WERI-Rb-1 (cell line): ENCODE measurements around the gene IGDCC3.
A peak's percentile ranks its signal among the peaks of the same experiment; 100 is the strongest.

Experiments used
- DNase-seq: peaks from one replicate; pipeline ENCODE4 v3.0.0-alpha.2; 2020
- H3K27ac ChIP-seq: fragments of 250-450 bp; sonication (Bioruptor Pico); 2 replicates; pipeline ENCODE4 v1.5.1; 2020; ENCODE audit warnings: mild to moderate bottlenecking, moderate library complexity
- H3K27me3 ChIP-seq: fragments of 250-450 bp; sonication (Bioruptor Pico); 2 replicates; pipeline ENCODE4 v1.5.1; 2021; ENCODE audit warnings: mild to moderate bottlenecking, low read depth, moderate library complexity; ENCODE audit not compliant: insufficient read depth, severe bottlenecking
- H3K36me3 ChIP-seq: fragments of 250-450 bp; sonication (Bioruptor Pico); 2 replicates; pipeline ENCODE4 v1.5.1; 2020; ENCODE audit warnings: mild to moderate bottlenecking, moderate library complexity
- H3K4me3 ChIP-seq: 2 replicates; pipeline ENCODE4 v1.5.1; 2011; ENCODE audit warnings: low read depth, mild to moderate bottlenecking, control low read depth, low read length
- H3K9me3 ChIP-seq: fragments of 250-450 bp; sonication (Bioruptor Pico); 2 replicates; pipeline ENCODE4 v1.5.1; 2021; ENCODE audit warnings: mild to moderate bottlenecking, moderate library complexity; ENCODE audit not compliant: severe bottlenecking
- TF ChIP-seq, protein P1 (sequence below): IDR thresholded peaks from 2 replicates; pipeline ENCODE4 v1.5.1; 2011; ENCODE audit warnings: low read depth, mild to moderate bottlenecking, control low read depth, inconsistent platforms, low read length

IGDCC3 gene

DNA sequence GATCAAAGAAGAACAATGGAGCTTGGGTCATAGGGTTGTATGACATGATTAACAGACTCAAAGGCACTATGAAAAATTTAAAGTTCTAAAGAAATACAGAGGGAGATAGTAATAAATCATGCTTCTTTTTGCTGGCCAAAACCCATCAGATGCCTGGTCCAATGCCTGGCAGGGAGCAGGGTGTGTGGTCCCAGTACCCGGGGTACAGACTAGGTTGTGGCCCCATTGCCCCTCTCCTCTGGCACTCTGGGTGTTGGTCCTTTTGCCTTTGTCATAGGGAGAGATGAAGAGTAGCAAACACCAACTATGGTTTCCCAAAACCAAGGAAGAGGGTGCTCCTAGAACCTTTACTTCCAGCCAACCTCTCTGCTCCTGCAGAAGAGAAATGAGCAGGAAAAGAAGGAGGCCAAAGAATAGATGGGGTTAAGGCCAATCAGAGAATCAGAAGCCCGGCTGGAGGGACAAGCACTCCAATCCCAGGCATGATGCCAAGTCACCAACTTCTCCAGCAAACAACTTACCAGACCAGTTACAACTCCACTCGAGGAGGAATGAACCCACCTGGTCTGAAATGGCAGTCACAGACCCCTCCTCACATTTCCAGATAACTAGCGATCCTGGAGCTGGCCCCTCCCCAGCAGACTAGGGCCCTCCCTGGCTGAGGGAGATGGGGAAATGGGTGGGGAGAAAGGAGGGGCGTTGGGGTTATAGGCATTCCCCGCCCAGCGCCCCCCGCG is 1.8 kb downstream of the IGDCC3 start:
- Histone ChIP-seq H3K36me3 (peaks cover 8% of the 10 kb centered on the region), H3K27me3 (peaks cover 6% of the 10 kb centered on the region)
- TF ChIP-seq, protein P1, sequence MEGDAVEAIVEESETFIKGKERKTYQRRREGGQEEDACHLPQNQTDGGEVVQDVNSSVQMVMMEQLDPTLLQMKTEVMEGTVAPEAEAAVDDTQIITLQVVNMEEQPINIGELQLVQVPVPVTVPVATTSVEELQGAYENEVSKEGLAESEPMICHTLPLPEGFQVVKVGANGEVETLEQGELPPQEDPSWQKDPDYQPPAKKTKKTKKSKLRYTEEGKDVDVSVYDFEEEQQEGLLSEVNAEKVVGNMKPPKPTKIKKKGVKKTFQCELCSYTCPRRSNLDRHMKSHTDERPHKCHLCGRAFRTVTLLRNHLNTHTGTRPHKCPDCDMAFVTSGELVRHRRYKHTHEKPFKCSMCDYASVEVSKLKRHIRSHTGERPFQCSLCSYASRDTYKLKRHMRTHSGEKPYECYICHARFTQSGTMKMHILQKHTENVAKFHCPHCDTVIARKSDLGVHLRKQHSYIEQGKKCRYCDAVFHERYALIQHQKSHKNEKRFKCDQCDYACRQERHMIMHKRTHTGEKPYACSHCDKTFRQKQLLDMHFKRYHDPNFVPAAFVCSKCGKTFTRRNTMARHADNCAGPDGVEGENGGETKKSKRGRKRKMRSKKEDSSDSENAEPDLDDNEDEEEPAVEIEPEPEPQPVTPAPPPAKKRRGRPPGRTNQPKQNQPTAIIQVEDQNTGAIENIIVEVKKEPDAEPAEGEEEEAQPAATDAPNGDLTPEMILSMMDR = no peak

DNA sequence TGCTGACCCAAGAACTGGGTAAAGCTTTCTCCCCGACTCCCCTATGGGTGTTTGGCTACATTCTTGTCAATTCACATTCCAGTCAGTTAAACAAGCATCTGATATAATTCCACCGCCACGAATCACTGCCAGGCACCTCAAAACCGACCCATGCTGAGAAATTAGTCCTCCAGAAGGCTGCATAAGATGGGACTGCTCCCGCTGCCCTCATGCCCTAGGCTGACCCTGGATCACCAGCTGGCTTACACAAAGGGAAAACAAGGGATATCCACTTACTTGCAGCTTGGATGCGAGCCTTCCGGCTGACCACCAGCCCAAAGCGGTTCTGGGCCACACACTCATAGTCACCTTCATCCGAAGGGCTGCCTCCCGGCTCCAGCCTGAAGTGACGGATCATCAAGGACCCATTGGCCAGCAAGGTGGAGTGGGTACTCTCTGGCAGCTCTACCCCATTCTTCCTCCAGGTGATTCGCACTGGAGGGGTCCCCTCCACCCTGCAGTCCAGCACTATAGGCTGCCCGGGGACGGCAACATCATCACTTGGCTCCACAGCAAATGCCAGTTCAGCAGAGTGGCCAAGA is 2.9 kb downstream of the IGDCC3 start:
- TF ChIP-seq, protein P1 = no peak
- Histone ChIP-seq H3K4me3 (no peak overlapping the region), H3K9me3 (no peaks in the 10 kb centered on the region), H3K27ac (no peak overlapping the region), H3K27me3 (peaks cover 6% of the 10 kb centered on the region), H3K36me3 (peaks cover 8% of the 10 kb centered on the region)
- peak; percentile 70 for DNase-seq

More for the DNA sequence above, 1.8 kb downstream of the IGDCC3 start:
- Histone ChIP-seq H3K9me3 (no peaks in the 10 kb centered on the region), H3K27ac (no peak overlapping the region), H3K4me3 (no peak overlapping the region)
- no peak for DNase-seq

DNA sequence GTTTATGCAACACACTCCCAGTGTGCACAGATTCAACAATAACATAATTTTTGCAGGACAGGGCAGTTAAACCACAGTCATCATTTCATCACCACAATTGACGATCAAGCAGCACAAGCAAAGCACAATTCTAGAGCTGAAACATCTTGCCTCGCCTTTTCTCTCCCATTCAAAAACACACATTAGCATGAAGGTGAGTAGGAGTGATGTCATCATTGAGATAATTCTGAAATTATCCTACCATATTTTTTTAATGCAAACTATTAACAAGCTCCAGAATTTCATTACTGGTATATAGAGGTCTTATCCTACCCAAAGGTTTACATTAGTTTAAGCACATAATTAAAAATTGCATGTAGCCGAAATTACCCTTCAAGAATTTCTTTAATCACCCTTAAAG is 3.5 kb downstream of the IGDCC3 start:
- no peak for DNase-seq
- Histone ChIP-seq H3K27ac (no peak overlapping the region), H3K4me3 (no peak overlapping the region), H3K36me3 (peaks cover 8% of the 10 kb centered on the region), H3K9me3 (no peaks in the 10 kb centered on the region), H3K27me3 (peaks cover 6% of the 10 kb centered on the region)
- TF ChIP-seq, protein P1 = no peak

DNA sequence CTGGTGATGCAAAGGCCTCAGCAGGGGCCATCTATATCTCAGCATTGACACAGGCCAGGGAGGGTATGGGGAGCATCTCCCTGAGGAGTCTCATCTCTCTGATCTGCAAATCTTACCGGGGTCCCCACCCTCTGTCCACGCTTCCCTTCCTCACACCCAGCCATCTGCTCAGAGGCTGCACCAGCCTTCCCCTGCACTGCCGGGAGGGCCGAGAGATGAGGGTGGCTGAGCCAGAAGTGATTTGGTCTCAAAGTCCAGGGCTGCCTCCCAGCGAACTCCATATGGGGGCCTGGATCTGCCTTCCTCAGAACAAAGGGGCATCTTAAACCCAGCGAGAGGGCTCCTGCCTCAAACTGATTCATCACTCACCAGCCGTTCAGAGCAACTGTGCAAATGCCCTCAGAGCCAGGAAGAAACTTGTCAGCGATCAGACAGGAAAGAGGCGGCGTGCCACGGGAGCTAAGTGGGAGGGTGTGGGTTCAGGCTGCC is 4.6 kb downstream of the IGDCC3 start:
- Histone ChIP-seq H3K9me3 (no peaks in the 10 kb centered on the region), H3K36me3 (peaks cover 8% of the 10 kb centered on the region), H3K27me3 (peaks cover 6% of the 10 kb centered on the region), H3K4me3 (no peak overlapping the region), H3K27ac (peak overlapping the region; percentile 63)
- peak; percentile 67 for DNase-seq
- TF ChIP-seq, protein P1 = no peak

DNA sequence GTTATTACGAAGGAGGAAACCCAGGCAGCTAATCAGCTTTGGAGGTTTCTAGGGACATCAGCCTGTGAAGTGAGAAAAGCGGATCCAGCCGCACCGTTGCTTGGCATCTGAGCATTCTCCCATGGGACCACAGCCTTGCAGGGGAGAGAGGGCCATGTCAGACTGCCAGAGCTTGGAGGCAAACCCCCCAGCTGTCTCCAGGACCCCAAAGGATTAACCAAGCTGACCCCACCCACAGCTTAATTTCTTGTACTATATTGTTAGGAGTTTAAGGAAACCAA is 5.1 kb downstream of the IGDCC3 start:
- TF ChIP-seq, protein P1 = no peak
- H3K9me3 ChIP-seq = no peaks in the 10 kb centered on the region
- H3K27ac ChIP-seq = peak overlapping the region; percentile 63
- H3K4me3 ChIP-seq = no peak overlapping the region
- peaks cover 8% of the 10 kb centered on the region for H3K36me3 ChIP-seq
- DNase-seq = peak; percentile 90
- peaks cover 6% of the 10 kb centered on the region for H3K27me3 ChIP-seq
